GM10847 (cell line): ENCODE measurements around the gene HS2ST1.

Experiments used
- POLR2A ChIP-seq: IDR thresholded peaks from 2 replicates; pipeline ENCODE4 v1.6.1; 2011; ENCODE audit not compliant: insufficient read length; ENCODE audit errors: extremely low read depth

HS2ST1 gene

DNA sequence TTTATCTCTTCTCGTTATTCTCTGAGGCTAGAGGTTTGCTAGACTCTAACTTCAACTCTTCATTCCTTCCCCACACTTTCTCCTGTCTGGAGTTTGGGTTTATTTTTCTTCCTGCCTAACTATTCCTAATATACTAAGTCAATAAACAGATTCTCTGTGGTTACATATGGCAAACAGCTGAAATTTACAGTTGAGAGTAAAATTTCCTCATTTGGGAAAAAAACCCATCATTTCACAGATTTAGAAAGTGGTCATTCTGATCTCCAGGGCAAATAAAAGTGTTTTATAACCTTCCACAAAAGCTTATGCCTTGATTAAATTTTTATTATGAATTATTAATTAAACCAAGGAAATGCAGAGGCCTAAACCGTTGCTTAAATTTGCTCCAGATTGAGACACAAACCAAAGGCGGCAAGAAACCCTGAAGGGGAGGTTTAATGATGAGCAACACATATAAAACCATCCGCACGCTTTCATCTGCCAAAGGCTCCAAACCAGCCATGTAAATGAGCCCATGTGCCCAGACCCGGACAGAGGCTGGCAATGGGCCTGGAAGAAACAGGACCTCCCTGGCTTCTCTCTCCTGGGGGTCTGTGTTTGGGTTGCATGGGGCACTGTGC is 212.6 kb downstream of the HS2ST1 start:
- TF ChIP-seq POLR2A, result no peak

DNA sequence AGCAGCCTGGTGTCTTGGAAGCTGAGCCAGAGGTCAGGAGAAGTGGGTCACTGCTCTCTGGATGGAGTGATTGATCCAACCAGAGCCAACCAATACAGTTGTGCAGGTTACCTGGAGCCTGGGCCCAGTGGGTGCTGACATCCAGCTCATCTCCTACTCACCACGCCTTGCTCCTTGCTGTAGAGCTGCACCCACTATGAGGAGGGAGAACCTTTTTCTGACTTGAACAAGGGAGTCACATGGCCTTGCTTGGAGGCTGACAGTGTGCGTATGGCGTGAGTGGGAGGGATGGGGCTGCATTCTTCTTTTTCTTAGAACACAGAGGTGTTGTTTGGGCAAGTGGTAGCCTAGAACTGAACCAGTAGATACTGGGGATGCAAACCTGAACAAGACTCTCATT is 213.1 kb downstream of the HS2ST1 start:
- TF ChIP-seq POLR2A, result no peak

DNA sequence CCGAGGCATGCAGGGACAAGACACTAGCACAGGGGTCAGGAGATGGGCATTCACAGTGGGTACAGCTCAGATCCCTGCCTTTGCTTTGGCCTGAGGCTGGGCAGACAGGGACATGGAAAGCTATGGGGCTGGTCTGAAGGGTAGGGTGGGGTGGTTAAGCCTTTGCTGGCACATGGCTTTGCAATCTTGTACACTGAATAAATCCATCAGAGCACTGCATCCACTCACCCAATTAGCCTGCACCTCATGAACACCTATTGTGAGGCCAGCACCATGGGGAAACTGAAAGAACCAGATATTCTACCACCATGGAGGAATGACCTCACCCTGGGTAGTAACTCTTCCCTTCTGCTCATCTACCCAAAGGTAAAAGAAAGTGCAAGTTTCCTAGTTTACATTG is 214.6 kb downstream of the HS2ST1 start:
- TF ChIP-seq POLR2A, result no peak

DNA sequence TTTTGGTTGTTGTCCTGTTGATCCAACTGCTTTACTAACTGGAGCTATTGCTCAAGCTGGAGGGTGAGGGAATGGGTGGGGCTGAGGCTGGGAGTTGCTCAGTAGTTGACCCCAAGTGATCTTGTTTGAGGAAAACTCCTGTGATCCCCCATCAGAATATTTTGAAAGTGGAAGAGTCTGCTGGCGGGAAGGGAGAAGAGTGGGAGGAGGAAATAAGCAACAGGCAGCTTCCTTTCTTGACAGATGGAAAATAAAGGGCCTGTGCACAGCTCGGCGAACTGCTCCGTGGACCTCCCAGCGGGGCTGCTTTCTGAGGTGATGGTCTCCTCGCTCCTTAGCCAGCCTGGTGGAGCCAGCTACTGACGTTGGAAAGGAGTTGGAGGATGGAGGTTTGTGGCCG is 215.2 kb downstream of the HS2ST1 start:
- TF ChIP-seq POLR2A, result no peak

DNA sequence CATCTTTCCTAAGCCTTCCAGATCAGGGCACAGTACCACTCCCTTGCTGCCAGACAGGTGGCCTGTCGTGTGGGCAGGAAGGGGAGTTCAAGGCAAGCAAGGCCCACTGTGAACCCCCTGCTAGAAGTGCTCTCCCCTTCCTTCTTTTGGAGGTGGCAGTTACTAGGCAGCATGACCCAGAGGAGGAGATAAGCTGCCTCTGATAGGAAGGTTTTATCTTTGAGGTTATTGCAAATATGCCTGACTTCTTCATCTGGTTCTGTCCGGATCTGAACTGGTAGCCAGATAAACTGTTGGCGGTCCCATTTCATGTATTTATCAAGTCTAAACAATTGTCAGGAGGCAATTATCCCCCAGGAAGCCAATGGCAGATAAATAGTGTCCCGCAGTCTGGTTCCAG is 216.0 kb downstream of the HS2ST1 start:
- no peak for TF ChIP-seq POLR2A

DNA sequence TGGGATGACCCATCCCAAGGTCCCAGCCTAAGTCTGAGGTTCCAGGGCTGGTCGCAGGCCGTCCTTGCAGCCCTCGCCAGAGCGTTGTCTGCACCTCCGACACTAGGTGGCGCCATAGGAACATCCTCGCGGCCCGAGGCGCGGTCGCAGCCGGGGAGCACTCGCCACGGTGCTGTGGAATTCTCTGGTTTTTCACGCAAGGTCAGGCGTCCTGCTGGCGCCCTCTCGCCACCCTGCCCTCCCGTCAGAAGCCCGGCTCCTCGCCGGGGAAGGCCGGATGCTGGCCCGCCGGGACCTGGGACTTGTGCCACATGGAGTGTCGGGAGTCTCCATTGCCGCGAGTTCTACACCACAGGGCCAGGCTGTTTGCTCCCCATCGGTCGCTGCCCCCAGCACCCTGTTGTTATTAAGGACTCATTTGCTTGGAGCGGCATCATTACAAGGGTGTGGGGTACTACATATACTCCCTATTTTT is 217.4 kb downstream of the HS2ST1 start:
- TF ChIP-seq POLR2A, result no peak

DNA sequence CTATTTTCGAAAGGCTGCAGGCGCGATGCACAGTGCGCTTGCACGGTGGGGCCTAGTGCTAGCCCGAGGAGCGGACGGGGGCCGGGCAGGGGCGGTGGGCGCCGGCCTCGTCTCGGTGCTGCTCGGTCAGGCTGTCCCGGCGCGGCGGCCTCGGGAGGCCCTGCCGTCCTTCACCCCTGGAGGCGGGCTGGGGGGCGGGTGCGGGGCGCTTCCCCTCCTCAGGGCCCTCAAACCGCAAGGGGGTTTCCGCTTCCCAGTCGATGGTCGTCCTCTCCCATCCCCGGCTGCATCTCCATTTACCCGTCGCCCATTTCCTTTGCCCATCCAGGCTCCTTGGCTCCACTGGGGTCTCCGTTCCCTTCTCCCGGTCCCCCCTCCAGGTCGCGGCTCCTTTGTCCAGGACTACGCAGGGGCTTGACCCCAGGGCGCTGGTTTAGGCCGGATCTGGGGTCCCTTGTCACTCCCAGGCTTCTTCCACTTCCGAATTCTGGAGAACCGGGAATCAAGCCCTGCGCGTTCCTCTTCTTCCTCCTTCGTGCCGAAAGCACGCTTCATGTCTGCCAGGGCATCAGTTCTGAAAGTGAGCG is 217.9 kb downstream of the HS2ST1 start:
- no peak for TF ChIP-seq POLR2A

DNA sequence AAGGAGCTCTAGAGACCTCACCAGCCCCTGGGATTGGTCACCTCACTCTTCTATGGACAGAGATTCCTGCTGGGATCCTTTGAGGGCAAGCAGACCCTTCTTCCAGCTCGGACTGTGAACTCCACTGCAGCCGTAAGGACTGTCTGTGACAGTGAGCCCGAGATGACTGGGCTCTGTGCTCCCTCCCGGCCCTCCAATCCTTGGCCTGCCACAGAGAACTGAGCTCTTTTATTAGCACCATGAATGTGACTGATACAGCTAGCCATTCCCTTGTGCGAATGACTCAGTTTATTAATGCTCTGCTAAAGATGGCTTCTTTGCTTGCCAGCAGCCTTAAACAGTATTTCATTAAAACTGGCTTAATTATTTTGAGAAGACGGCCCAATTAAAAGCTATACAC is 219.6 kb downstream of the HS2ST1 start:
- TF ChIP-seq POLR2A, result no peak

DNA sequence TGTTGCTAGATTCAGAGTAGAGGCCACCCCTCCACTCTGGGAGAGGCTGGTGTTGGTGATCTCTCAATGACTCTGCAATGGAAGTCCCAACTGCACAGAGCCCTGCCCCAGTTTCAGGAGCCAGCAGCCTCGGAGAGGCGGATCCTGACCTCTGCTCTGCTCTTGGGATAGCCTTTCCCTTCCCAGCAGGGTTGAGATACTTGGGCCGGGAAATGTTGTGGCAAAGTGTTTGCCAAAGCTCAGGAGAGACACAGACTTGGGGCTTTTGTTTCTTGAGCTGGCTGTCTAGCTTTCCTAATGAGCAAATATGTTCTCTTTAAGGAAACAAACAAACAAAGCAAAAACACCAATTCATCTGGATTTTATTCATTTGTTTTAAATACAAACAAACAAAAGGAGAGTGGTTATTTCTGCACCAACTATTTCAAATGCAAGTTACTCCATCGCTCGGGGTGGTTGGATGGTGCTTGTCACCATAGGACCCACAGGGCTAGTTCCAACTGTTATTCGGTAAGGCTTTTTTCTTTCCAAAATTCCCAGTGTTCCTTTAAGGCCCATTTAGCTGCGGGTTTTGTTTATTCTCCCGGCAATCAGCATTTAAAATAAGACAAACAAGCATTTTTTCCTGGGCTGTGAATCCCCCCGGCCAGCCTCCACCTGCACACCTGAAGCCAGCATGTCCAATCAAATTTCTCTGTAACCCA is 220.3 kb downstream of the HS2ST1 start:
- no peak for TF ChIP-seq POLR2A

DNA sequence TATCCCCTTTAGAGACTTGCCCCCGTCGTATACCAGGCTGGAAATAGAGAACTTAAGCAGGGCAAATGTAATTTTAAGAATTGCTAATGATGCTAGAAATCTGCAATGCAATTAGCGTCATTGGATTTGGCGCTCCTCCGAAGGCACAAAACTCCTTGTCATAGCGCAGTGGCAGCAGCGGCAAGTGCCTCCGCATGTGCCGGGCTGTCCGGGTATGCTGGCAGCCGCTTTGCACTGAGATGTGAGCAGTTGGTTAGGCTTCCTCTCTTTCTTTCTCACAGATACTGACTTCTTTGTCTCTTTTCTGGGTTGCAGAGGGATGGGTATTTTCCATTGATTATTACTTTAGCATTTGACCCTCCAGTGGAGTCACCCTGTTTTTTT is 220.9 kb downstream of the HS2ST1 start:
- TF ChIP-seq POLR2A, result no peak

DNA sequence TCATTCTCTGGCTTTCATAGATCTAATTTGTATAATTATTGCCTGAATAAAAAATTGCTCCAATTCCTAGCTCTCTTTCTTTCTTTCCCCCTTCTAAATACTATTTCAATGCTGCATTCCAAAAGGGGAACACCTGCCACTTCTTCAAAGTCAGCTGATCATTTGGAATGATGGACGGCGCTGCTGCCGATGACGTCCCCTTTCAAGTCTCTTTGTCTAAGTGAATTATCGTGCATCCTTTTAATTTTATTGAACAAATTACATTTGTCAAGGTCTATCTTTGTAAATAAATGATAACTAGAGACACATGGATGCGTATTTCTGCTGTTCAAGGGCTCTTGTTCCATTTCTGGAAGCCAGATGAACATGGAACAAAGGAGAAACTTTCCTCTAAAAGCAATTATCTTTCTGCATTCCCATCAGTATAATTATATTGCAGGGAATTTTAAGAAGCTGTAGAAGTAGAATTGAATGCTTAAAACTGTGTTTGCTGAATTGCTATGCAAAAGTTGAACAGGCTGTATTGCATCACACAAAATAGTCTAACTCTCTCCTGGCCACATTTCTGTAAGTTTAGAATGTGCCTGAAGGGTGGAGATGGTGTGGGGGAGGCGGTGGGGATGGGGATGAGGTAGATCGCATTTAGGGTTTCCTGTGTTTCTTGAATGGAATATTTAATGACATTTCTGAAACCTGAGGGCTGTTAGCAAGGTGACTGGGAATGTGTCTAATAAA is 222.3 kb downstream of the HS2ST1 start:
- no peak for TF ChIP-seq POLR2A

DNA sequence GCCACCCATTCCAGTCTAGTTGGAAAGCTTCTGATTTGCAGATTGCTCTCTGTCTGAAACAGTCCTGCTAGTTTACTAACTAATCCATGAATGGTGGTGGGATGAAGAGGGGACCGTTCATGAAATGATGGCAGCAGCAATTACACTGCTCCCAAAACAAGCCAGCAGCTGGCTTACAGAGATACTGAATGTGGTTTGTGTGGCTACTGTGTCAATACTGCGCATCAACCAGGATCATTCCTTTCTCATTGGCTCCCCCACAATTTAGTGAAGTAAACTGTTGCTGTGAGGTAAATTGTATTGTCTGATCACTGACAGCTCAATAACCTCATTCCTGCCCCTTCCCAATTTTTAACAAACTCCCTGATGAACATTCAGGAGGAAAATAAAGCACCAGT is 222.9 kb downstream of the HS2ST1 start:
- no peak for TF ChIP-seq POLR2A

DNA sequence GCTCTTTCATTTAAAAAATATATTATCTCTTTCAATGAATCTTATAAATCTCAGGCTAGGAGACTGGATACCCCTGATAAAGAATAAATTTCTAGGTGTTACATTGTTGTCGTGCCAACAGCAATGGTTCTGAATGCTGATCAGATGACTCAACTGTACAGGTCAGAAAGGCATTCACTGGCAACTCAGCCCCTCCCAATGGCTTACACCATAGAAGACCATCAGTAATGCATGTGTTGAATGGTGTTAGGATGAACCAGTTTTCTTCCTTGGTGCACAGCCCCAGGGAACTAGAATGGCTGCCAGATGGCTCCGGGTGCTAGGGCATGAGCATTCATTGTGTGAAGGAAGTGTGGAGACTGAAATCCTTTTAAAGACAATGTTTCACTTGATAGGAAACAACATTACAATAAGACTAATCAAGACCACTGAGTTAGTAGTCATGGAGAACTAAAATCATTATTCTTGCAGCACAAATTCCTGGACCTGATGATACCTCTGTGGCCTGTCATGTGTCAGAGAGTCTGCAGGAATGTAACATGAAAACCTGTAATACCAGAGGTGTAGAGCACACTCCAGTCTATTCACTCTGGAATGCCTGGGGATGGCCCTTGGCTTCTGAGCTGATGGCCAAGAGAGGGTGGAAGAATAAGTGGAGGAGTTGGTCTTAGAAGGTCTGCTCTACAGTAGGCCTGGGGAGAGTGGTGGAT is 226.6 kb downstream of the HS2ST1 start:
- no peak for TF ChIP-seq POLR2A

DNA sequence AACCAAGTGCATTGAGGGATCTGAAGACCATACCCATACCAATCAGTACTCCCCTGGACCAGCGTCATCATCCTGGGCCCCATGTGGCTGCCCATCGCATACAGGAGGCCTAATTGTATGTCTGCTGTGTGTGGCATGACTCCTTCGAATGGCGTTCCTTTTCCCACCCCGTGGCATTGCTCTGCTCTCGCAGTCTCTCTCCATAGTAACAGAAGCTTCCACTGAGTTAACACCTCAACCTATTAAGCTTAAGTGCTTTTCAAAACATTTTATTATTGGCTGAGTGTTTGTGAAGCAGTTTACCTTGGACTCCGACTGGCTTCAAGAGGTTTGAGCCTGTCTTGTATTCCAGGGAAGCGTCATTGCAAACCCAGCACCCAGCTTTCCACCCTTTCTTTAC is 227.1 kb downstream of the HS2ST1 start:
- no peak for TF ChIP-seq POLR2A

DNA sequence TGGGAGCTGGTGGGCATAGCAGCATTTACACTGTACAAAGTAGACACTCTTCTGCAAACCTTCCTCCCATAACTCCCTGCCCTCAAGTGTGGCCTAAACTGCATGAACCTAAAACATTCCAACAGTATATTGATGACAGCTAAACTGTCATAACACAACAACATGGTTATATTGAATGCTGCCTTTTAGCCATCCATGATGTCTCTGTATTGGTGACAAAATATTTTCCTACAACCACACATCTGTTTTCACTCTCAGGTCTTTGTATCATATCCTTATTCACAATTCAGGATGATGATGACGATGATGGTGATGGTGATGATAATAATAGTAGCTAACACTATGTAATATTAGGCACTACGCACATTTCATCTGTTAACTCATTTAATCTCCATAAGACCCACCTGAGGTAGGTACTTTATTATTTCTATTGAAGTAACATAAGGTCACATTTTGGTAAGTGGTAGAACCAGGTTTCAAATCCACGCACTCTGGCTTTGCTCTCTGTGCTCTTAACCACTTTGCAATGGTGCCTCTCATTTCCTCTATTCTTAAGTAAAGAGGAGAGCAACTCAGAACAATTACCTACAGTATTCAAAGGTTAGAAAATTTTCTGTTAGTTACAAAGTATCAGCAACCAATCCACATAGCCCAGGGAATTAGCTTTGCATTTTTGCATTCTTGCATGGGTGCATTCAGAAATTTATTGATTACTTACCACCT is 229.1 kb downstream of the HS2ST1 start:
- no peak for TF ChIP-seq POLR2A
